HG03457 (cell line): ENCODE measurements around the gene DET1.
"Not testable (repeated sequence)": the region's sequence is repeated elsewhere in the genome, so short reads cannot be mapped to it uniquely, and the experiment has no call there.

Experiments used
- ATAC-seq: cut with Tn5 transposase; IDR thresholded peaks from one replicate; pipeline ENCODE4 v1.9.1; 2021; ENCODE audit warnings: moderate number of reproducible peaks; ENCODE audit not compliant: unreplicated experiment

Gene DET1

DNA sequence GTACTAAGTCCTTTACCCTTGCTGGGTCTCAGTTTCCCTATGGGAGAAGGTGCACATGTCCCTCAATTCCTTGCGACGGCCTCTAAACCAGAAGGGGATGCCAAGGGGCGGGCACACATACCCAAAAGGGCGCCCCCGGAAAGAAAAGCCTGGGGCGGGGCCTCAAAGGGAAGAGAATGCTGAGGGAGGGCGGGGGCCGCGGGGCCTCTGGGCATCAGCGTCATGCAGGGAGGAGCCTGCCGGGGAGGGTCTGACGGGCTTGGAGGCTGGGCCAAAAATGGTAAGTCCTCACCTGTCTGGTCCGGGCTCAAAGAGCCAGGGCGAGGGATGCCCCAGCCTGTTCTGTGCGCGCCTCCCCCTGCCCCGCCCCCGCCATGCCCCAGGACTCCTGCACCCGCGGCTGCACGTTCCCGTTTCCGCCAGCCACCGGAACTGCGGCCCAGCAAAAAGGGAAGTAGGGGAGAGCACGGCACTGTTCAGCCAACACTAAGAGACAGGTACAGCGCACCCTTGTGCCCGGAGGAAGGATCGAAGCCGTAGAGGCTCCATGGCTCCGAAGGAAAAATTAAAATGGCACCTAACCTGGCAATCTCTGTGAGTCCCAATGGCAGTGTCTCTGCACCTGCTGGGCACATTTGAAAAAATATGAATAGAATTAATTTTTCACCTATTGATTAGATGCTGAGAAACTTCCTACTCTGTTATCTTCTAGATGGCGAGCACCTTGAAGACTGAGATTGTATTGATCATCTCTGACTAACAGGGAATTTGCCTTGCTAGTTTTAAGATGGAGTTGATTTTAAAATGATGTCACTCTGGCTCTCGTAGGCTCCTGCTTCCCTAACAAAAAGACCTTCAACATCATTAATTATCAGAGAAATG, at the start of gene DET1:
DET1 (minus strand) TSS at position 434 of the 882 bp plus-strand sequence. CDS start 14,976 bp downstream, outside the sequence.
- ATAC-seq = peak; percentile 98

DNA sequence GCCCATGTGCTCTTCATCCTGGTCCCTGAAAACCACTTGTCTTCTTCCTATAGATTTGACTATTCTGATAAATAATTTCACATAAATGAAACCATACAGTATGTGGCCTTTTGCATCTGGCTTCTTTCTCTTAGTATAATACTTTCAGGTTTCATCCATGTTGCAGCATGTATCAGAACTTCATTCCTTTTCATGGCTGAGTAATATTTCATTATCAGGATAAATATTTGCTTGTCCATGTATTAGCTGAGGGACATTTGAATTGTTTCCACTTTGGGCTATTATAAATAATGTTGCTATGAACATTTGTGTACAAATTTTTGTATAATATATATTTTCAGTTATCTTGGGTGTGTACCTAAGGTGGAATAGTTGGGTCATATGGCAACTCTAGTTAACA, 44.9 kb upstream of the DET1 start:
- no peak for ATAC-seq

DNA sequence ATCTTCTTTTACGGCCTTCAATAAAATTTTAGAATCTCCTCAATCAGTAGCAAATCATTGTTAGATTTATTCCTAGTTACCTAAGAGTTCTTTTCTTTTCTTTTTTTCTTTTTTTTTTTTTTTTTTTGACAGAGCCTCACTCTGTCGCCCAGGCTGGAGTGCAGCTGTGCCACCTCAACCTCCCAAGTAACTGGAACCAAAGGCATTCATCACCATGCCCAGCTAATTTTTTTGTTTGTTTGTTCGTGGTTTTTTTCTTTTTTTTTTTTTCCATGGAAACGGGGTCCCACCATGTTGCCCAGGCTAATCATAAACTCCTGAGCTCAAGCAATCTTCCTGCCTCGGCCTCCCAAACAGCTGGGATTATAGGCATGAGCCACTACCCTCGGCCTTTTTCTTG, 44.3 kb upstream of the DET1 start:
- no peak for ATAC-seq

DNA sequence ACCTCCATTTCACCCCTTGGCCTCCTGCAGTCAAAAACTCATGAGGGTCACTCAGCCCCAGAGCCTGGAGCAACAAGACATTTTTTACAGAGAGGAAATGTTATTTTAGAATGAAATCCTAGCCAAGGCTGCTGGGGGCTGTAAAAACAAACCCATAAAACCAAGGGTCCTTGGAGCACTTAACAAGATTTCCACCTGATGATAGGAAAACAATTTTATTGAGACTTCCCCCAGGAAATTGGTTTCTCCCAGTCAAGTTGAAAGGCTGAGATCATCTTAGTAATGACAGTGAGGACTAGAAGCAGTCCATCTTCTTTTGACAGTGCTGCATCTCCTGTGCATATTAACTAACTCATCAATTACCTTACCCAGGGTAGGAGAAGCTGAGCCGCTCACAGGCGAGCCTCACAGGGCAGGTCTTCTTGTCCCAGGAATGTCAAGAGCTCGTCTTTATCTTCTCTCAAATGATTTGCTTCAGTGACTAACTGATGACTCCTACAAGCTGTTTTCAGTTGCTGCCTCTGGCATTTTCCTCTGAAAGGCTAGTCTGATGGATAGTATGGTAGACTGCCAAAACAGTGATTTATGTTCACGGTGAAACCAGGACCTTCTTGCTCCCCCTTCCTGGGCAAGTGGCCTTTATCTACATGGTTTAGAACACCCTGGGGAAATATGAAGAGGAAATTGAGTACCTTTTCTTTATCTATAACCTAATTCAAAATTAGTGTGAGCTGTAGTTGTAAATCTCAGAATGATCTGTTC, 40.1 kb upstream of the DET1 start:
- ATAC-seq = no peak

DNA sequence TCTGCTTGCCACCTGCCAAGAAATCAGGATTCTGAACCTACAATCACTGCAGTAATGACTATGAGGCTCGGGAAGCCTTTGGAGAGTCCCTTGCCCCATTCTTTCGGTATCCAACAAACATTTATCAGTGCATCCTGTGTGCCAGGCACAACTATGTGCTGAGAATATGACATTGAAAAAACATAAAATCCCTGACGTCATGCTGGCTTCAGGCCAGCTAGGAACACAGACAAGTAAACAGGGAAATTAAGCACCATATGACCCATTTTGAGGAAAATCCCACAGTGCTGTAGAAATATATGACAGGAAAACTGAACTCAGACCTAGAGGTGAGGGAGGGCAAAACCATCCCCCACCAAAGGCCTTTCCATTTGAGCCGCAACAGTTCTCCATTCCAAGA, 34.1 kb upstream of the DET1 start:
- no peak for ATAC-seq

DNA sequence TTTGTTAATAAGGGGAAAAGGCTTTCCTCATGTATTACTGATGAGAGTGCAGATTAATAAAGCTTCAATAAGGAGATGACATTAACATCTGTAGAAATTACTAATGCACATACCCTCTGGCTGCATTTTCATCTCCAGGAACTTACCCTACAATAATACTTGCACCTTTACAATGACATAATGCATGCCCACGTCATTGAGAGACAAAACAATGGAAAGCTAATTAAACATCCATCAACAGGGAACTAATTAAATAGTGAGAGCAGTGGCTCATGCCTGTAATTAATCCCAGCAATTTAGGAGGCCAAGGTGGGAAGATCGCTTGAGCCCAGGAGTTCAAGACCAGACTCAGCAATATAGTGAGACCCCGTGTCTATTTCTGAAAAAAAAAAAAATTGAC, 32.8 kb upstream of the DET1 start:
- no peak for ATAC-seq

DNA sequence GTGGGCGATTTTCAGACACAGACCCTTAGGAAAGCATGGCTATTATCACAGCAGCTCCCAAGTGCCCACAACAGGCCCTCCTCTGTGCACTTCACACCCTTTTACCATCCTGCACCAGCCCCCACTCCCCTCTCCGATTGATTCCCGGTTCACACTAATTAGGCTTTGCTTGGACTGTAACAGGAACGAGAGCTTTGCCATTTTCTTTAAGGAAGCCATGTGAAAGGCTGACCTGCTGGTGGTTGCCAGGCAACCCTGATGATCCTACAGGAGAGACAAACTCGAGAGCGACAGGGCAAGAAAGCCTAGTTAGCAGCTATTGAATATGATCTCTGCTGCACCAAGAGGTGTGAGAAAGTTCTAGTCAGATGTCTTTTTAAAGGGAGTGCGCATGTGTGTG, 28.2 kb upstream of the DET1 start:
- no peak for ATAC-seq

DNA sequence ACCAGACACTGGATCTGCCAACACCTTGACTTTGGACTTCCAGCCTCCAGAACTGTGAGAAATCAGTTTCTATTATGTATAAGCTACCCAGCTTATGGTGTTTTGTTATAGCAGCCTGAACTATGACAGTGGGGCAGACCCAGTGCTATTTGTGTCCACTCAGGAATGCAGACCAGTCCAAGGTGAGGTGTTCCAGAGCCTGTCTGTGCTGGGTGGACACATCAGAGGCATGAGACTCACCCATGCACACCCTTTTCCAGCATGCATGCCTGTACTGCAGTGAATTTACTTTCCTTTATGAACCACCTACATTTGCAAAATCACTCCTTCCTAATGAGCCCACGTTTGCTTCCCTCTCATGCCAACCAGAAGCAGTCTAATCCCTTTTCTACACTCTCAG, 27.6 kb upstream of the DET1 start:
- no peak for ATAC-seq

DNA sequence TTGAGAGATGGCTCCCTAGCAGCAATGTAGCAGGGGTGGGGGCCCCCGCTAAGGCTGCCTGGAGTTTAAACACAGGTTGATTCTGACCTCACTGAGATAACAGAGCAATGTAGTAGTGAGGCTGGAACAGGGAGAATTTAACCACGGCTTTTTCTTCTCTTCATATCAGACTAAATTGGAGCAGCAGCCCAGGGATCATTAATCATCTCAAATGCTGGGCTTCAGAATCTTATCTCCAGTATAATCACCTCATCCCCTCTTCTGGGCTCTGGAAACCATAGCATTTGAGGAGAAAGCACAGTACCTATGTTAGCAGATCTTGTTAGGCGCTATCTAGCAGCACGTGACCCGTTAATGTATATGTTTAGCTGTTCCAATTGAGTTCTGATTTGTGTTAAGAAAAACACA, 25.4 kb upstream of the DET1 start:
- no peak for ATAC-seq

DNA sequence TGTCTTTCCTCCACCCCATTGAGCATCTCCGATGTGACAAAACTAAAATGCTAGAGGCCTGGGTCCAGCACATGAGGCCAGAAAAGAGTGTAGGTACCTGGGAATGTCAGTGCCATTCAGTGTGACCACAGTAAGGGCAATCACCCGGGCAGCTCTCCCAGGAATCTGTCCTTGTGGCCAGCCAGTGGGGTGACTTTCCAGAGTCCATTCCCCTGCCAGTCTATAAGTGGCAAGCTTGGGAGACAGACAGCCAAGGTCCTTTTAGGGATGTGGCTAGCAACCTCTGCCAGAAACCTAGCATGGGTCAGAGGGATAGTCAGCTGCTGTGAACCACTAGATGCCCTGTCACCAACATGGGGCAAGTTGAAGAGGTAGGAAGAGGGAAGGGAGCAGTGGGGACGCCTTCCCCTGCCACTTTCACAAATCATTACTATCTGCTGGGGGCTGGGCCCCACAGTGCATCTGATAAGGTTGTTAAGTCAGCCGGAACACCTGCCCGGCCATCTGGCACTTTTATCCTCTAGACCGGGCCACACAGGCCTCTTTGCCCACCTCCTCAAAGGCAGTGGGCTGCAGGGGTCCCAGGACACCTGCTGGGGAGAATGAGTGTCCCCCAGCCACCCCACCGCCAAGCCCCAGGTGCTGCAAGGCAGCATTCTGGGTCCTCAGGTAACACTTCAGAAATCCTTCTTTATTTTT, 24.8 kb upstream of the DET1 start:
- no peak for ATAC-seq

DNA sequence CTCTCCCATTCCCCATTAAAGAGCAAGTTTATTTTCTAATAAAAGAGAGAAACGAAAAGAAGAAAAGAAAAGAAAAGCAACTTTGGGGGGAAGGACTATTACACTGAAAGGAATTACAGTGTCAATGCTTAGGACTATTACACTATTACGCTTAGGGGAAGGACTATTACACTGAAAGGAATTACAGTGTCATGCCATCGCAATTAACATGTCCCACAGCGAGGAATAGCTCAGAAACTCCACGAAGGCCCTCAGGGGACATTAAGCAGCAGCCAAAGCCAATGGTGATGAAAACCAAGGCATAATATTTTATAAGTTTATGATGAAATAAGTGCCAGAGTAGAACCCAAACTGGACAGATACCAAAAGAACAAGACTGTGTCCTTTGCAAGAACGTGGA, 22.1 kb upstream of the DET1 start:
- no peak for ATAC-seq

DNA sequence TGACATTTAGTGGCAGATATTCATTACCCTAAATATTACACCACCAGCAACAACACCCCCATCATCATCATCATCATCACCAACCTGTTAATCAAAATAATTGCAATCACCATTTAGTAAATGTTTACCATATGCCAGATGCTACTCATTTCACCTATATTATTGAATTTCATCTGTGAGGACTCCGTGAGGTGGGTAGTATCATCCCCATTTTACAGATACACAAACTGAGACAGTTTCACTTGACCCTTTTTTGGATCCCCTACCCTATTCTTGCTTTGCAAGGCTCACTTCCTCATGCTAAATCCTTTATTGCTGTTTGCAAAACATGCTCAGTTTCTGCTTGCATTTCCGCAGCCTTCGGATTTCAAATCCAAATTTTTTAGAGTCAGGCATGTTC, 18.3 kb upstream of the DET1 start:
- ATAC-seq = no peak

DNA sequence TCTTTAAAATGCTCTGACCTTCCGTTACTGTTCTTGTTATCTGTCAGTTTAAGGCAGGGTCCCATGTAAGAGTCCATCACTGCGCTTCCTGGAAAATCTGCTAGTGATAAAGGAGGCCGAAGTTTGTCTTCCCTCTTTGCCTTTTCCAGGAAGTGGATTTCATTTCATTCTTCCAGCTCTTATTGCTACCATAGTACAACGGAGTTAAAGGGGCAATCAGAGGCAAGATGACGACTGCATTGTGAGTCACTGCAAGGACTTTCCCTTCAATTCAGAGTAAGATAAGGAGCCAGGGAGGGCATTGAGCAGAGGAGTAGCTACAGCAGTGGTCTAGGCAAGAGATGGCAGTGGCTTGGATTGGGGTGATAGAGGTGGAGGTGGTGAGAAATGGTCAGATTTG, 17.2 kb upstream of the DET1 start:
- ATAC-seq = no peak

DNA sequence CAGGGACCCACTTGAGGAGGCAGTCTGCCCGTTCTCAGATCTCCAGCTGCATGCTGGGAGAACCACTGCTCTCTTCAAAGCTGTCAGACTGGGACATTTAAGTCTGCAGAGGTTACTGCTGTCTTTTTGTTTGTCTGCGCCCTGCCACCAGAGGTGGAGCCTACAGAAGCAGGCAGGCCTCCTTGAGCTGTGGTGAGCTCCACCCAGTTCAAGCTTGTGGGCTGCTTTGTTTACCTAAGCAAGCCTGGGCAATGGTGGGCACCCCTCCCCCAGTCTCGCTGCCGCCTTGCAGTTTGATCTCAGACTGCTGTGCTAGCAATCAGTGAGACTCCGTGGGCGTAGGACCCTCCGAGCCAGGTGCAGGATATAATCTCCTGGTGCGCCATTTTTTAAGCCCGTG, 13.1 kb upstream of the DET1 start:
- not testable (repeated sequence) for ATAC-seq

DNA sequence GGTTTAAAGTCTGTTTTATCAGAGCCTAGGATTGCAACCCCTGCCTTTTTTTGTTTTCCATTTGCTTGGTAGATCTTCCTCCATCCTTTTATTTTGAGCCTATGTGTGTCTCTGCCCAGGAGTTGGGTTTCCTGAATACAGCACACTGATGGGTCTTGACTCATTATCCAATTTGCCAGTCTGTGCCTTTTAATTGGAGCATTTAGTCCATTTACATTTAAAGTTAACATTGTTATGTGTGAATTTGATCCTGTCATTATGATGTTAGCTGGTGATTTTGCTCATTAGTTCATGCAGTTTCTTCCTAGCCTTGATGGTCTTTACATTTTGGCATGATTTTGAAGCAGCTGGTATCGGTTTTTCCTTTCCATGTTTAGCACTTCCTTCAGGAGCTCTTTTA, 11.5 kb upstream of the DET1 start:
- not testable (repeated sequence) for ATAC-seq

DNA sequence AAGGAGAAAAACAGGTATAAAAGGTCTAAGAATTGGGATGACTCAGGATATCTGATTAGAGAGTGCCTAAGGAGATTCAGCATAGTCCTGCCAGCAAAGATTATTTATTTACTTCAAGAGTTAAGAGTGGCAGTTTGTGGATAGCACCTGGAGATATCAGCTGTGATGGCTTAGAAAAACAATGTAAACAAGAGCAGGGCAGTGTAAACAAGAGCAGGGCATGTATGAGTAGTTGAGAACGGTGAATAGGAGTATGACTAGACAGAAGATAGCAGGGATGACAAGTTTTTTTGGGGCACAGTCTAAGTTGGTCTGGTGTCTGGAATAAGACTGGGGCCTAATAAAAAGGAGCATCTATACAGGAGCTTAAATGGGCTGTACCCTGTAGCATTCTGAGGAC, 1.5 kb upstream of the DET1 start:
- not testable (repeated sequence) for ATAC-seq

DNA sequence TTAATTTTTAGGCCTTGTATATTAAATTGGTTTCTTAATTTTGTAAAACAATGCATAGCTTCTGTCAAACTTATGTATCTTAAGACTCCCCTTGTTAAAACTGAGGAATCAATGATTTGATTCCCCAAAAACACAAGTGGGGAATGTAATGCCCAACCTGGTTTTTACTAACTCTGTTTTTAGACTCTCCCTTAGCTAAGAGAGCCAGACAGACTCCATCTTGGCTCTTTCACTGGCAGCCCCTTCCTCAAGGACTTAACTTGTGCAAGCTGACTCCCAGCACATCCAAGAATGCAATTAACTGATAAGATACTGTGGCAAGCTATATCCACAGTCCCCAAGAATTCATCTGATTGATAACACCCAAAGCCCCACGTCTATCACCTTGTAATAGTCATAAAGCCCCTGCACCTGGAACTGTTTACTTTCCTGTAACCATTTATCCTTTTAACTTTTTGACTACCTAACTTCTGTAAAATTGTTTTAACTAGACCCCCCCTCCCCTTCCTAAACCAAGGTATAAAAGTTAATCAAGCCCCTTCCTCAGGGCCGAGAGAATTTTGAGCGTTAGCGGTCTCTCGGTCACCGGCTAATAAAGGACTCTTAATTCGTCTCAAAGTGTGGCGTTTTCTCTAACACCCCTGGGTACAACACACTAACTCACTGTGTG, 768 bp downstream of the DET1 start:
- not testable (repeated sequence) for ATAC-seq

DNA sequence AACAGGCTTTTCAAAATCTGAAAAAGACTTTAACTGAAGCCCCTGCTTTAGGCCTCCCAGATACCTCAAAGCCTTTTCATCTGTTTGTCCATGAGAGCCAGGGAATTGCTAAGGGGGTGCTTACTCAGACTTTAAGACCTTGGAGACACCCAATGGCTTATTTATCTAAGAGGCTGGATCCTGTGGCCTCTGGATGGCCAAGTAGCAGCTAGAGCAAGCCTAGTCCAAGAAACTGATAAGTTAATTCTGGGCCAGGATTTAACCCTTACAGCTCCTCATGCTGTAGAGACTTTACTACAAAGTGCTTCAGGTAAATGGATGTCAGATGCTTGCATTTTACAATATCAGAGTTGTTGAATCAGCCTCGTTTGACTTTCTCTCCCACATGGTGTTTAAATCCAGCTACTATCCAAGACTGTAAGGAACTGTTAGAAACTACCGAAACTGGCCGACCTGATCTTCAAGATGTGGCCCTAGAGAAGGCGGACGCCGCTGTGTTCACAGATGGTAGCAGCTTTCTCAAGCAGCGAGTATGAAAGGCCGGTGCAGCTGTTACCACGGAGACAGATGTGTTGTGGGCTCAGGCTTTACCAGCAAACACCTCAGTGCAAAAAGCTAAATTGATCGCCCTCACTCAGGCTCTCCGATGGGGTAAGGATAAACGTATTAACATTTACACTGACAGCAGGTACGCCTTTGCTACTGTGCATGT, 3.3 kb downstream of the DET1 start:
- ATAC-seq = no peak

DNA sequence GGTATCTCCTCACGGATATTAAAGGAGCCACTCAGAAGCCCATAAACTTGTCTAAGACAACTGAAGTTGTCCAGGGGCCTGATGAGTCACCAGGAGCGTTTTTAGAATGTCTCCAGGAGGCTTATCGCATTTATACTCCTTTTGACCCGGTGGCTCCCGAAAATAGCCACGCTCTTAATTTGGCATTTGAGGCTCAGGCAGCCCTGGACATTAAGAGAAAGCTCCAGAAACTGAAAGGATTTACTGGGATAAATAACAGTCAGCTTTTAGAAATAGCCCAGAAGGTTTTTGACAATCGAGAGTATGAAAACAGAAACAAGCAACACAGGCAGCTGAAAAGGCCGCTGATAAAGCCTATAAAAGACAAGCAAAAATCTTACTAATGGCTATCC, 4.1 kb downstream of the DET1 start:
- ATAC-seq = no peak

DNA sequence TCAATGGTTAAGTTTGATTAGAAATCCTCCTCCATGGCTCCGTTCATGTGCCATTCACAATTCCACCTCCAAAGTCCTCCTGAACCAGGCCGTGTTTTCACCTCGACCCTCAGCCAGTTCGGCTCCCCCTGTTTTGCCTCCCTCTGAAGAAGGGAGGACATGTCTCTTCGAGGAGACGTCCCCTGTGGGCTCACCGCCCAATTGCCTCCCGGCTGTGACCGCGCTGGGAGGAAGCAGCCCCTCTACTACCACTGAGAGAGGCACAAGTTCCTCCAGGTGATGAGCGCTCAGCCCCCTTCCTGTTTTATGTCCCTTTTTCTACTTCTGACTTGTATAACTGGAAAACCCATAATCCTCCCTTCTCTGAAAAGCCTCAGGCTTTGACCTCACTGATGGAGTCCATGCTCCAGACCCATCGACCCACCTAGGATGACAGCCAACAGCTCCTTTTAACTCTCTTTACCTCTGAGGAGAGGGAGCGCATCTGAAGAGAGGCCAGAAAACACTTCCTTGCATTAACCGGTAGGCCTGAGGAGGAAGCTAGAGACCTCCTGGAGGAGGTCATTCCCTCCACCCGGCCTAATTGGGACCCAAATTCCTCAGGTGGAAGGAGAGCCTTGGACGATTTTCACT, 4.7 kb downstream of the DET1 start:
- no peak for ATAC-seq
